22Rv1 (cell line): ENCODE results near the gene DNM1.

Experiments used
- ZFX ChIP-seq: fragments of 450-650 bp; IDR thresholded peaks from 2 replicates; pipeline ENCODE4 v1.6.1; 2017; ENCODE audit warnings: antibody characterized with exemption, borderline replicate concordance
- TF ChIP-seq, protein P1 (sequence below): fragments of 450-650 bp; IDR thresholded peaks from 2 replicates; pipeline ENCODE4 v1.5.1; 2017; ENCODE audit warnings: mild to moderate bottlenecking

DNA sequence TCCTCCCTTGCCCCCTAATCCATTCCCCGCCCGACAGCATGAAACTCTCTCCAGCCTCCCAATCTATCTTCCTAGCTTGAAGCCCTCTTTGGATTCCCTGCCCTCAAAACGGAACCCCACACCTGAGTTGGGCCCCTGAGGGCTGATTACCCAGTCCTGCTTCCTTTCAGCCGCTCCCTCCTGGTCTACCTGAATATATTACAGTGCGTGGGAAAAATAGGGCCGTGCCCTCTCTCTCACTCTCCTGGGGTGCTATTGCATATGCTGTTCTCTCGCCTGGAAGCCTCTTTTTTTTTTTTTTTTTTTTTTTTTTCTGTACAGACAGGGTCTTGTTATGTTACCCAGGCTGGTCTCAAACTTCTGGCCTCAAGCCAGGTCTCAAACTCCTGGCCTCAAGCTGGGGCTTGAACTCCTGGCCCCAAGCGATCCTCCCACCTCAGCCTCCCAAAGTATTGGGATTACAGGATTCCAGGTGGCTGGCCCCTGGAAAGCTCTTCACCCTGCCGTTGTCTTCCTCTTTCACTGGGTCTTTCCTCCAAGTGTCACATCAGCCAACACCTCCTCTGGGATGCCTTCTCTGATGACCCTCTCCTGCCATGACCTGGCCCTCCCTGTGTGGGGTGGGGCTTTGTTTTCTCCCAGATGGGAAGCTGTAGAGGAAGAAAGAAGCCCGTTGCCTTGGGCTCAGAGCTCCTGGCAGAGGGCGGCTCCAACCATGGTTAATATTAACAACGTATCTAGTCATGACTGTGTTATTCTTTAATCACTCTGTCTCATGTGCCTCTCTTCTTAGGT is 8.2 kb downstream of the DNM1 start:
- TF ChIP-seq, protein P1, sequence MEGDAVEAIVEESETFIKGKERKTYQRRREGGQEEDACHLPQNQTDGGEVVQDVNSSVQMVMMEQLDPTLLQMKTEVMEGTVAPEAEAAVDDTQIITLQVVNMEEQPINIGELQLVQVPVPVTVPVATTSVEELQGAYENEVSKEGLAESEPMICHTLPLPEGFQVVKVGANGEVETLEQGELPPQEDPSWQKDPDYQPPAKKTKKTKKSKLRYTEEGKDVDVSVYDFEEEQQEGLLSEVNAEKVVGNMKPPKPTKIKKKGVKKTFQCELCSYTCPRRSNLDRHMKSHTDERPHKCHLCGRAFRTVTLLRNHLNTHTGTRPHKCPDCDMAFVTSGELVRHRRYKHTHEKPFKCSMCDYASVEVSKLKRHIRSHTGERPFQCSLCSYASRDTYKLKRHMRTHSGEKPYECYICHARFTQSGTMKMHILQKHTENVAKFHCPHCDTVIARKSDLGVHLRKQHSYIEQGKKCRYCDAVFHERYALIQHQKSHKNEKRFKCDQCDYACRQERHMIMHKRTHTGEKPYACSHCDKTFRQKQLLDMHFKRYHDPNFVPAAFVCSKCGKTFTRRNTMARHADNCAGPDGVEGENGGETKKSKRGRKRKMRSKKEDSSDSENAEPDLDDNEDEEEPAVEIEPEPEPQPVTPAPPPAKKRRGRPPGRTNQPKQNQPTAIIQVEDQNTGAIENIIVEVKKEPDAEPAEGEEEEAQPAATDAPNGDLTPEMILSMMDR: no peak
- TF ChIP-seq ZFX: no peak
